GM12878 (cell line): Measurements from ENCODE around the gene GRK1. TPM values are rescaled to one million over a fixed set of nuclear protein-coding genes. Genes with fewer than 3 reads are reported as not detected.

ENCODE experiments used
- ATAC-seq: fragments of 200-7000 bp; cut with Tn5 transposase; 3 replicates; pipeline ENCODE4 v1.9.1; 2020; ENCODE audit warnings: mild to moderate bottlenecking, moderate library complexity
- BruUV-seq: library from RNA; stranded (reverse); fragments of 400-500 nt; replicated peaks from 2 replicates; lab custom pipeline; 2021; lab: Mats Ljungman, UMichigan
- CTCF ChIA-PET: fragments of 300-600 bp; sonication (Branson Sonifier 250); formaldehyde crosslinking; extraction: SDS; loops from one replicate; lab custom pipeline; 2021; ENCODE audit warnings: inconsistent platforms; lab: Yijun Ruan, JAX
- POLR2A ChIA-PET: fragments of 350-600 bp; formaldehyde crosslinking; extraction: SDS; loops from one replicate; lab custom pipeline; 2021; ENCODE audit warnings: inconsistent platforms; lab: Charles Lee
- RAD21 ChIA-PET: fragments of 300-600 bp; sonication (Branson Sonifier 250); formaldehyde crosslinking; loops from one replicate; lab custom pipeline; 2023; ENCODE audit warnings: antibody characterized with exemption; ENCODE audit not compliant: unreplicated experiment; lab: Charles Lee
- SMC1A ChIA-PET: fragments of 300-600 bp; sonication (Branson Sonifier 250); formaldehyde crosslinking; loops from one replicate; lab custom pipeline; 2023; ENCODE audit not compliant: unreplicated experiment, uncharacterized antibody; lab: Charles Lee
- DNase-seq: peaks from one replicate; pipeline ENCODE4 v3.0.0-alpha.2; 2011; ENCODE audit warnings: low read depth, low spot score
- FAIRE-seq: peaks from 3 replicates; lab custom pipeline; 2011; peaks lifted over from hg19 to GRCh38; lab: Jason Lieb, UNC
- H2AFZ ChIP-seq: 2 replicates; pipeline ENCODE4 v1.6.0; 2011; ENCODE audit warnings: low read depth, low read length, control low read depth; ENCODE audit not compliant: control insufficient read depth
- H3K27ac ChIP-seq: 2 replicates; pipeline ENCODE4 v1.5.1; 2011; ENCODE audit warnings: control low read depth; ENCODE audit not compliant: control insufficient read depth, insufficient read depth
- H3K27me3 ChIP-seq, 2 experiments: replicated peaks in 1 of 2; 2 replicates each; pipeline versions ENCODE4 v1.6.0 to v1.6.1; 2011; ENCODE audit warnings: low read length in 1 of 2; ENCODE audit not compliant: control insufficient read depth in 2 of 2, insufficient read depth in 2 of 2
- H3K36me3 ChIP-seq, 2 experiments: 2 replicates each; pipeline ENCODE4 v1.5.1; 2011; ENCODE audit warnings: low read length in 1 of 2; ENCODE audit not compliant: control insufficient read depth in 2 of 2, insufficient read depth in 2 of 2
- H3K4me1 ChIP-seq: 2 replicates; pipeline ENCODE4 v1.6.1; 2011; ENCODE audit warnings: mild to moderate bottlenecking, low read length, moderate library complexity, mixed read lengths; ENCODE audit not compliant: control insufficient read depth, insufficient read depth
- H3K4me2 ChIP-seq: 2 replicates; pipeline ENCODE4 v1.6.0; 2011; ENCODE audit warnings: control low read depth; ENCODE audit not compliant: control insufficient read depth, insufficient read depth
- H3K4me3 ChIP-seq: fragments of 200-600 bp; sonication (generic); 2 replicates; pipeline ENCODE4 v1.5.1; 2016
- H3K79me2 ChIP-seq: 2 replicates; pipeline ENCODE4 v1.6.0; 2011; ENCODE audit warnings: low read length; ENCODE audit not compliant: control insufficient read depth, insufficient read depth
- H3K9ac ChIP-seq: 2 replicates; pipeline ENCODE4 v1.8.0; 2011; ENCODE audit warnings: low read length, control low read depth, mixed read lengths; ENCODE audit not compliant: control insufficient read depth, insufficient read depth
- H3K9me3 ChIP-seq: replicated peaks from 3 replicates; pipeline ENCODE4 v1.5.1; 2011; ENCODE audit warnings: mild to moderate bottlenecking, low read length; ENCODE audit not compliant: control insufficient read depth, insufficient read depth
- H4K20me1 ChIP-seq: 2 replicates; pipeline ENCODE4 v1.6.0; 2011; ENCODE audit not compliant: control insufficient read depth, insufficient read depth
- CBX3 ChIP-seq: fragments of 200-600 bp; sonication (generic); IDR thresholded peaks from 2 replicates; pipeline ENCODE4 v1.6.1; 2016; ENCODE audit warnings: low read depth, borderline replicate concordance
- E4F1 ChIP-seq: fragments of 450-650 bp; IDR thresholded peaks from 2 replicates; pipeline ENCODE4 v1.6.1; 2018; ENCODE audit warnings: borderline replicate concordance, mild to moderate bottlenecking; ENCODE audit not compliant: partially characterized antibody
- HDAC2 ChIP-seq: fragments of 200-600 bp; sonication (generic); IDR thresholded peaks from 2 replicates; pipeline ENCODE4 v1.6.1; 2017
- HDGF ChIP-seq: fragments of 450-650 bp; IDR thresholded peaks from 2 replicates; pipeline ENCODE4 v1.6.1; 2016; ENCODE audit warnings: antibody characterized with exemption
- JUND ChIP-seq: IDR thresholded peaks from 2 replicates; pipeline ENCODE4 v1.6.1; 2012; ENCODE audit warnings: low read depth, mild to moderate bottlenecking, low read length, improper control_type of control experiment, moderate library complexity
- MYB ChIP-seq: fragments of 150-350 bp; IDR thresholded peaks from 2 replicates; pipeline ENCODE4 v1.6.1; 2014; ENCODE audit warnings: mild to moderate bottlenecking, low read depth, low read length, borderline replicate concordance
- NRF1 ChIP-seq: conservative IDR thresholded peaks from 2 replicates; pipeline ENCODE4 v1.6.1; 2011; ENCODE audit warnings: mild to moderate bottlenecking, low read depth, low read length, improper control_type of control experiment
- RAD21 ChIP-seq: IDR thresholded peaks from 2 replicates; pipeline ENCODE4 v1.6.1; 2011; ENCODE audit warnings: mild to moderate bottlenecking, low read depth, low read length, moderate library complexity; ENCODE audit not compliant: insufficient read depth
- RAD51 ChIP-seq: fragments of 450-650 bp; IDR thresholded peaks from 2 replicates; pipeline ENCODE4 v1.6.1; 2016; ENCODE audit warnings: moderate library complexity, mild to moderate bottlenecking, inconsistent platforms
- RCOR1 ChIP-seq: conservative IDR thresholded peaks from 2 replicates; pipeline ENCODE4 v1.6.1; 2012; ENCODE audit warnings: low read depth, low read length, improper control_type of control experiment
- SUPT20H ChIP-seq: IDR thresholded peaks from 2 replicates; pipeline ENCODE4 v1.6.1; 2011; ENCODE audit warnings: low read depth, mild to moderate bottlenecking, low read length, moderate library complexity, borderline replicate concordance; ENCODE audit not compliant: control insufficient read depth
- YBX1 ChIP-seq: fragments of 450-650 bp; IDR thresholded peaks from 2 replicates; pipeline ENCODE4 v1.6.1; 2016; ENCODE audit warnings: antibody characterized with exemption
- ZNF217 ChIP-seq: fragments of 450-650 bp; IDR thresholded peaks from 2 replicates; pipeline ENCODE4 v1.6.1; 2017; ENCODE audit warnings: antibody characterized with exemption, mild to moderate bottlenecking
- WGBS: methylation state at CpG from one replicate; pipeline ENCODE4 v1.1.6; 2016; ENCODE audit warnings: low lambda C conversion rate; ENCODE audit not compliant: insufficient replicate concordance, insufficient coverage; ENCODE audit errors: missing lambda C conversion rate; 5-methylcytosine and 5-hydroxymethylcytosine counted together
- in situ Hi-C: fragments of 300-500 bp; cut with MboI; formaldehyde crosslinking; loops from 9 replicates; pipeline ENCODE4 v1.14.3; 2018; ENCODE audit warnings: mixed read lengths
- intact Hi-C: fragments of 100-400 bp; cut with micrococcal nuclease; formaldehyde crosslinking; loops from one replicate; pipeline ENCODE4 v1.14.2; 2022; ENCODE audit not compliant: unreplicated experiment
- polyA plus RNA-seq, 11 experiments: library from polyadenylated mRNA; depleted of rRNA in 4 of 11; unstranded in 6 of 11; stranded (reverse) in 5 of 11; fragments of >200 nt; fragmentation: Nextera tagmentation in 4 of 11; fragmentation: Illumina TruSeq in 1 of 11; extraction: Ambion mirVana in 4 of 11; extraction: Trizol in 1 of 11; gene quantifications; 1 replicate in 1 of 11; 2 replicates in 10 of 11; pipeline versions ENCODE4 v1.2.1 to v1.2.3, GENCODE V29; 2011 to 2016; ENCODE audit warnings: inconsistent platforms in 2 of 11, missing spikeins in 2 of 11, low read depth in 1 of 11
- total RNA-seq, 4 experiments: library from RNA; depleted of rRNA in 3 of 4; stranded (reverse); fragments of >200 nt in 3 of 4; fragmentation: Illumina TruSeq in 1 of 4; extraction: Trizol in 1 of 4; gene quantifications; 2 replicates each; pipeline versions ENCODE4 v1.2.1 to v1.2.3, GENCODE V29; 2013 to 2021
- TF ChIP-seq, protein P1 (sequence below): fragments of 450-650 bp; formaldehyde crosslinking; IDR thresholded peaks from 2 replicates; pipeline ENCODE4 v1.5.0; 2022; ENCODE audit warnings: mild to moderate bottlenecking, missing genetic modification characterization
- TF ChIP-seq, protein P2 (sequence below): fragments of 450-650 bp; IDR thresholded peaks from 2 replicates; pipeline ENCODE4 v1.6.1; 2017; ENCODE audit warnings: borderline replicate concordance

GRK1 gene
- total and polyA plus RNA-seq, 10 of the 15 experiments (the other 5 are each of a cell fraction or from before 2014, with no cell fraction given): under 0.01 to 0.04 TPM; not detected in 8

GRCh38 chr13:113663934-113664333, 3.1 kb upstream of the GRK1 start (continued):
- TF ChIP-seq MYB: no peak
- no peak for TF ChIP-seq SUPT20H
- no peak for TF ChIP-seq ZNF217

DNA sequence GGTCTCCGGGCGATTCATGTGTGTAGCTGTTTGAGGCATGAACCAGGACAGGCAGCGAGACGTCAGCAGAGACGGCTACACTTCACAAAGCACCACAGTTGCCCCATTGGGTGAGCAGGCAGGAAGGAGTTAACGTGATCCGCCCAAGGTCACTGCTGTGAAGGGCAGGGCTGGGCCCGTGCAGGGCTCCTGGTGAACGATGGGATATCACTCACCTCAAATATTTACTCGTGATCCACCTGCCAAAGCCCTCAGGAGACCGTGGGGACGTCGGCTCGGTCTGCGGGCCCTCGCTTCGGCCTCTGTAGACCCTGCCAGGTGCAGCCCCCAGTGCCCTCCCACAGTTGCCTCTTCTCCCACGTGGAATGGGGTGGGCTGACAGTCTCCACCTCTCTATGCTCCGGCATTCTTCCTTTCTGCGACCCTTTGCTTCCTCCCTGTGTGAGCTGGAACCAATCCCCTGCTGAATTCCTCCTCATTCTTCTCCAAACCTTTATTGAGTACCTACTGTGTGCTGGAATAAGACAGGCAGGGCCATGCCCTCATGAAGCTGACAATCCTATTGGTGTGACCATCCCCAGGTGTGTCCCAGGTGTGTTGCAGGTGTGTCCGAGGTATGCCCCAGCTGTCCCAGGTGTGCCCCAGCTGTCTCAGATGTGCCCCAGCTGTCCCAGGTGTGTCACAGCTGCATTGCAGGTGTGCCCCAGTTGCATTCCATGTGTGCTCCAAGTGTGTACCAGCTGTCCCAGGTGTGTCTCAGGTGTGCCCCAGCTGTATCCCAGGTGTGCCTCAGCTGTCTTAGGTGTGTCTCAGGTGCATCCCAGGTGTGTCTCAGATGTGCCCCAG, 2.0 kb upstream of the GRK1 start:
- WGBS: 78% methylated on average over 21 of the region's 21 CpGs
- Histone ChIP-seq H2AFZ (no peak overlapping the region), H3K4me3 (no peak overlapping the region), H3K36me3 (no peaks in the 10 kb centered on the region), H3K9ac (no peak overlapping the region), H4K20me1 (no peaks in the 10 kb centered on the region), H3K79me2 (no peaks in the 10 kb centered on the region), H3K27me3 (no peaks in the 10 kb centered on the region), H3K4me1 (no peaks in the 10 kb centered on the region), H3K9me3 (no peaks in the 10 kb centered on the region; the same call in 2 of the 3 replicates), H3K27ac (no peak overlapping the region), H3K4me2 (no peak overlapping the region)
- in situ Hi-C loops: no loop called here
- no peak for TF ChIP-seq E4F1
- no peak for TF ChIP-seq ZNF217
- TF ChIP-seq NRF1: no peak
- TF ChIP-seq RAD21: no peak
- TF ChIP-seq HDAC2: no peak
- TF ChIP-seq, protein P1, sequence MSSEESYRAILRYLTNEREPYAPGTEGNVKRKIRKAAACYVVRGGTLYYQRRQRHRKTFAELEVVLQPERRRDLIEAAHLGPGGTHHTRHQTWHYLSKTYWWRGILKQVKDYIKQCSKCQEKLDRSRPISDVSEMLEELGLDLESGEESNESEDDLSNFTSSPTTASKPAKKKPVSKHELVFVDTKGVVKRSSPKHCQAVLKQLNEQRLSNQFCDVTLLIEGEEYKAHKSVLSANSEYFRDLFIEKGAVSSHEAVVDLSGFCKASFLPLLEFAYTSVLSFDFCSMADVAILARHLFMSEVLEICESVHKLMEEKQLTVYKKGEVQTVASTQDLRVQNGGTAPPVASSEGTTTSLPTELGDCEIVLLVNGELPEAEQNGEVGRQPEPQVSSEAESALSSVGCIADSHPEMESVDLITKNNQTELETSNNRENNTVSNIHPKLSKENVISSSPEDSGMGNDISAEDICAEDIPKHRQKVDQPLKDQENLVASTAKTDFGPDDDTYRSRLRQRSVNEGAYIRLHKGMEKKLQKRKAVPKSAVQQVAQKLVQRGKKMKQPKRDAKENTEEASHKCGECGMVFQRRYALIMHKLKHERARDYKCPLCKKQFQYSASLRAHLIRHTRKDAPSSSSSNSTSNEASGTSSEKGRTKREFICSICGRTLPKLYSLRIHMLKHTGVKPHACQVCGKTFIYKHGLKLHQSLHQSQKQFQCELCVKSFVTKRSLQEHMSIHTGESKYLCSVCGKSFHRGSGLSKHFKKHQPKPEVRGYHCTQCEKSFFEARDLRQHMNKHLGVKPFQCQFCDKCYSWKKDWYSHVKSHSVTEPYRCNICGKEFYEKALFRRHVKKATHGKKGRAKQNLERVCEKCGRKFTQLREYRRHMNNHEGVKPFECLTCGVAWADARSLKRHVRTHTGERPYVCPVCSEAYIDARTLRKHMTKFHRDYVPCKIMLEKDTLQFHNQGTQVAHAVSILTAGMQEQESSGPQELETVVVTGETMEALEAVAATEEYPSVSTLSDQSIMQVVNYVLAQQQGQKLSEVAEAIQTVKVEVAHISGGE (CRISPR knock-in tag): no peak
- TF ChIP-seq YBX1: no peak
- TF ChIP-seq RAD51: no peak
- TF ChIP-seq, protein P2, sequence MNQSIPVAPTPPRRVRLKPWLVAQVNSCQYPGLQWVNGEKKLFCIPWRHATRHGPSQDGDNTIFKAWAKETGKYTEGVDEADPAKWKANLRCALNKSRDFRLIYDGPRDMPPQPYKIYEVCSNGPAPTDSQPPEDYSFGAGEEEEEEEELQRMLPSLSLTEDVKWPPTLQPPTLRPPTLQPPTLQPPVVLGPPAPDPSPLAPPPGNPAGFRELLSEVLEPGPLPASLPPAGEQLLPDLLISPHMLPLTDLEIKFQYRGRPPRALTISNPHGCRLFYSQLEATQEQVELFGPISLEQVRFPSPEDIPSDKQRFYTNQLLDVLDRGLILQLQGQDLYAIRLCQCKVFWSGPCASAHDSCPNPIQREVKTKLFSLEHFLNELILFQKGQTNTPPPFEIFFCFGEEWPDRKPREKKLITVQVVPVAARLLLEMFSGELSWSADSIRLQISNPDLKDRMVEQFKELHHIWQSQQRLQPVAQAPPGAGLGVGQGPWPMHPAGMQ: no peak
- TF ChIP-seq HDGF: no peak
- no peak for TF ChIP-seq RCOR1
- no peak for TF ChIP-seq JUND
- TF ChIP-seq CBX3: no peak
- ChIA-PET RAD21 (no interaction called here), POLR2A (no interaction called here), CTCF (no interaction called here), SMC1A (no interaction called here)
- intact Hi-C loops: no loop called here
- FAIRE-seq (no peak), DNase-seq (no peak), ATAC-seq (no peak)
- no TSS peak for BruUV-seq
